ENCODE results near the gene OBP2B. TPM values are rescaled to one million over a fixed set of nuclear protein-coding genes. Genes with fewer than 3 reads are reported as not detected.
A peak's percentile ranks its signal among the peaks of the same experiment; 100 is the strongest.
"Not testable (repeated sequence)": the region's sequence is repeated elsewhere in the genome, so short reads cannot be mapped to it uniquely, and the experiment has no call there.

Gene OBP2B
- total RNA-seq, 1 experiment from 2014 or later: not detected

GRCh38 chr9:133201424-133202144, 7.5 kb downstream of the OBP2B start:
- no peak for DNase-seq (ENCODE audit: low read depth)

GRCh38 chr9:133200631-133201030, 8.4 kb downstream of the OBP2B start:
- no peak for DNase-seq (ENCODE audit: low read depth)

GRCh38 chr9:133199648-133200321, 9.3 kb downstream of the OBP2B start:
- no peak for DNase-seq (ENCODE audit: low read depth)

- DNase-seq (ENCODE audit: low read depth): no peak
Observed at GRCh38 chr9:133195029-133195428, 14.0 kb downstream of the OBP2B start.

- DNase-seq (ENCODE audit: low read depth): no peak
Observed at GRCh38 chr9:133194597-133194996, 14.5 kb downstream of the OBP2B start.

- no peak for DNase-seq (ENCODE audit: low read depth)
Observed at GRCh38 chr9:133191989-133192388, 17.1 kb downstream of the OBP2B start.

- no peak for DNase-seq (ENCODE audit: low read depth)
Observed at GRCh38 chr9:133189826-133190225, 19.2 kb downstream of the OBP2B start.

GRCh38 chr9:133188843-133189180, 20.2 kb downstream of the OBP2B start:
- DNase-seq (ENCODE audit: low read depth): no peak

- DNase-seq (ENCODE audit: low read depth): peak; percentile 51
Observed at GRCh38 chr9:133188006-133188842, 20.8 kb downstream of the OBP2B start.

- DNase-seq (ENCODE audit: low read depth): no peak
Observed at GRCh38 chr9:133187561-133188005, 21.5 kb downstream of the OBP2B start.

GRCh38 chr9:133186736-133187135, 22.3 kb downstream of the OBP2B start:
- DNase-seq (ENCODE audit: low read depth): no peak

GRCh38 chr9:133184971-133185370, 24.1 kb downstream of the OBP2B start:
- DNase-seq (ENCODE audit: low read depth): peak; percentile 84

- DNase-seq (ENCODE audit: low read depth): no peak
Observed at GRCh38 chr9:133182151-133182550, 26.9 kb downstream of the OBP2B start.

- DNase-seq (ENCODE audit: low read depth): no peak
Observed at GRCh38 chr9:133181561-133181960, 27.5 kb downstream of the OBP2B start.

- DNase-seq (ENCODE audit: low read depth): no peak
Observed at GRCh38 chr9:133180953-133181352, 28.1 kb downstream of the OBP2B start.

- DNase-seq (ENCODE audit: low read depth): no peak
Observed at GRCh38 chr9:133173056-133173455, 36.0 kb downstream of the OBP2B start.

- no peak for DNase-seq (ENCODE audit: low read depth)
Observed at GRCh38 chr9:133171161-133171961, 37.7 kb downstream of the OBP2B start.

GRCh38 chr9:133170716-133171115, 38.3 kb downstream of the OBP2B start:
- DNase-seq (ENCODE audit: low read depth): no peak

- DNase-seq (ENCODE audit: low read depth): not testable (repeated sequence)
Observed at GRCh38 chr9:133169687-133170086, 39.4 kb downstream of the OBP2B start.

- DNase-seq (ENCODE audit: low read depth): no peak
Observed at GRCh38 chr9:133169102-133169501, 39.9 kb downstream of the OBP2B start.

GRCh38 chr9:133168432-133168831, 40.6 kb downstream of the OBP2B start:
- DNase-seq (ENCODE audit: low read depth): no peak

- DNase-seq (ENCODE audit: low read depth): no peak
Observed at GRCh38 chr9:133167769-133168168, 41.3 kb downstream of the OBP2B start.

Measured in Daoy (cell line).